ENCODE measurements around the gene SLAIN1.

DNA sequence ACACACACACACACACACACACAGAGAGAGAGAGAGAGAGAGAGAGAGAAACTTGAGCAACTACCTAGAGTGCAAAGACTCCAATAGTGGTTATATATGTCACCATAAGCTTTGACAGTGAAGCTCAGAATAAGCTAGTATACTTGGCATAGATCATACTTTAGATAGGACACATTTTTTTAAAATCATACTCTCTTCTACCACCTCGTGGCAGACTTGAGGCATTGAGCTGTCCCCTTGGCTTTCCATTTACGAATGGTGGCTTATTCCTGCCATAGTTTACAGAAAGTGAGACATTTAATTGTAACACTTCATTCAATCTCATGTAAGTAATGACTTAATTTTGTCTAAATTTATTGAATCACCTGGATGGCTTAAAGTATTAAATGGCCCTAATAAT, 112.9 kb downstream of the SLAIN1 start:
- no peak for TF ChIP-seq POLR2A (IDR thresholded peaks at IDR 0.05)
- TF ChIP-seq, protein P1, sequence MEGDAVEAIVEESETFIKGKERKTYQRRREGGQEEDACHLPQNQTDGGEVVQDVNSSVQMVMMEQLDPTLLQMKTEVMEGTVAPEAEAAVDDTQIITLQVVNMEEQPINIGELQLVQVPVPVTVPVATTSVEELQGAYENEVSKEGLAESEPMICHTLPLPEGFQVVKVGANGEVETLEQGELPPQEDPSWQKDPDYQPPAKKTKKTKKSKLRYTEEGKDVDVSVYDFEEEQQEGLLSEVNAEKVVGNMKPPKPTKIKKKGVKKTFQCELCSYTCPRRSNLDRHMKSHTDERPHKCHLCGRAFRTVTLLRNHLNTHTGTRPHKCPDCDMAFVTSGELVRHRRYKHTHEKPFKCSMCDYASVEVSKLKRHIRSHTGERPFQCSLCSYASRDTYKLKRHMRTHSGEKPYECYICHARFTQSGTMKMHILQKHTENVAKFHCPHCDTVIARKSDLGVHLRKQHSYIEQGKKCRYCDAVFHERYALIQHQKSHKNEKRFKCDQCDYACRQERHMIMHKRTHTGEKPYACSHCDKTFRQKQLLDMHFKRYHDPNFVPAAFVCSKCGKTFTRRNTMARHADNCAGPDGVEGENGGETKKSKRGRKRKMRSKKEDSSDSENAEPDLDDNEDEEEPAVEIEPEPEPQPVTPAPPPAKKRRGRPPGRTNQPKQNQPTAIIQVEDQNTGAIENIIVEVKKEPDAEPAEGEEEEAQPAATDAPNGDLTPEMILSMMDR (IDR thresholded peaks at IDR 0.05), result peak in 1 of 3 donors; percentile 25
- TF ChIP-seq POLR2AphosphoS5 (IDR thresholded peaks at IDR 0.05), result no peak
